Endothelial cell of umbilical vein (primary cell): ENCODE data around the gene PAXX.

Source experiments
- EZH2 ChIP-seq: IDR thresholded peaks from 2 replicates; pipeline ENCODE4 v1.6.1; 2012; ENCODE audit warnings: borderline replicate concordance, low read depth, mild to moderate bottlenecking, moderate library complexity, low read length, inconsistent platforms; ENCODE audit not compliant: severe bottlenecking
- MYC ChIP-seq: IDR thresholded peaks from one replicate; pipeline ENCODE4 v1.6.1; 2011; ENCODE audit warnings: mild to moderate bottlenecking, low read depth, low read length
- POLR2AphosphoS5 ChIP-seq: IDR thresholded peaks from 2 replicates; pipeline ENCODE4 v1.6.1; 2012; ENCODE audit warnings: low read depth, mild to moderate bottlenecking, control low read depth, low read length, moderate library complexity; ENCODE audit not compliant: insufficient read depth
- TF ChIP-seq, protein P1 (sequence below), 2 donors: IDR thresholded peaks; 1 replicate in 1 of 2; 2 replicates in 1 of 2; pipeline ENCODE4 v1.5.1; 2011; ENCODE audit warnings: low read length in 2 of 2, mild to moderate bottlenecking in 2 of 2, moderate library complexity in 2 of 2, control low read depth in 1 of 2, inconsistent platforms in 1 of 2, low read depth in 1 of 2; ENCODE audit not compliant: insufficient read depth in 1 of 2; ENCODE audit errors: extremely low read depth in 1 of 2

DNA sequence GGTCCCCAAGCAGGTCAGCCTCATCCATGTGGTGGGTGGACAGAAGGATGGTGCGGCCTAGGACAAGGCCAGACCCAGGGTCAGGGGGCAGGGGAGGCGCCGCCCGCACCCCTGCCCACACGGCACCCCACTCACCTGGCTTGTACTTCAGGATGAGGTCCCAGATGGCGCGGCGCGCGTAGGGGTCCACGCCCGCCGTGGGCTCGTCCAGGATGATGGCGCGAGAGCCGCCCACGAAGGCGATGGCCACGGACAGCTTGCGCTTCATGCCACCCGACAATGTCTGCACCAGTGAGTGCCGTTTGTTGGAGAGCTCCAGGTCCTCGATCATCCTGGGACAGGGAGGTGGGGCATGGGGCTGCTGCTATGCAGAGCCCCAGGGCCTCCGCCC, 23.3 kb downstream of the PAXX start:
- TF ChIP-seq MYC (no peak), POLR2AphosphoS5 (no peak), EZH2 (no peak)
- TF ChIP-seq, protein P1, sequence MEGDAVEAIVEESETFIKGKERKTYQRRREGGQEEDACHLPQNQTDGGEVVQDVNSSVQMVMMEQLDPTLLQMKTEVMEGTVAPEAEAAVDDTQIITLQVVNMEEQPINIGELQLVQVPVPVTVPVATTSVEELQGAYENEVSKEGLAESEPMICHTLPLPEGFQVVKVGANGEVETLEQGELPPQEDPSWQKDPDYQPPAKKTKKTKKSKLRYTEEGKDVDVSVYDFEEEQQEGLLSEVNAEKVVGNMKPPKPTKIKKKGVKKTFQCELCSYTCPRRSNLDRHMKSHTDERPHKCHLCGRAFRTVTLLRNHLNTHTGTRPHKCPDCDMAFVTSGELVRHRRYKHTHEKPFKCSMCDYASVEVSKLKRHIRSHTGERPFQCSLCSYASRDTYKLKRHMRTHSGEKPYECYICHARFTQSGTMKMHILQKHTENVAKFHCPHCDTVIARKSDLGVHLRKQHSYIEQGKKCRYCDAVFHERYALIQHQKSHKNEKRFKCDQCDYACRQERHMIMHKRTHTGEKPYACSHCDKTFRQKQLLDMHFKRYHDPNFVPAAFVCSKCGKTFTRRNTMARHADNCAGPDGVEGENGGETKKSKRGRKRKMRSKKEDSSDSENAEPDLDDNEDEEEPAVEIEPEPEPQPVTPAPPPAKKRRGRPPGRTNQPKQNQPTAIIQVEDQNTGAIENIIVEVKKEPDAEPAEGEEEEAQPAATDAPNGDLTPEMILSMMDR (IDR thresholded peaks at IDR 0.05; ENCODE audit: extremely low read depth in 1 of 2, insufficient read depth in 1 of 2, low read depth in 1 of 2, low read length in 2 of 2), result no peak
